ENCODE data around the gene SSUH2. TPM values are rescaled to one million over a fixed set of nuclear protein-coding genes. Genes with fewer than 3 reads are reported as not detected.
A peak's percentile ranks its signal among the peaks of the same experiment; 100 is the strongest.
"Not testable (repeated sequence)": the region's sequence is repeated elsewhere in the genome, so short reads cannot be mapped to it uniquely, and the experiment has no call there.

The SSUH2 gene
- total RNA-seq: 0.53 TPM

- intact Hi-C loops (cut with DNase I): no loop called here
- DNase-seq (ENCODE audit: low spot score) (no peak), ATAC-seq (no peak)
Measured at GRCh38 chr3:8644748-8645390, at the start of gene SSUH2. Gene SSUH2, minus strand, starts transcription at chr3:8644798. Its CDS starts 40 bp downstream, at chr3:8644758.

- intact Hi-C loops (cut with DNase I); DNase-seq (ENCODE audit: low spot score); ATAC-seq: not testable (repeated sequence)
Measured at GRCh38 chr3:8691295-8691694, 46.7 kb upstream of the SSUH2 start.

- intact Hi-C loops (cut with DNase I); ATAC-seq; DNase-seq (ENCODE audit: low spot score): not testable (repeated sequence)
Measured at GRCh38 chr3:8684992-8685391, 40.4 kb upstream of the SSUH2 start.

GRCh38 chr3:8682850-8683574 lies 38.4 kb upstream of the SSUH2 start:
- intact Hi-C loops (cut with DNase I): loop anchor here (2.0 kb wide), 1 partner anchor 14 kb away; no protein-coding TSS in a partner anchor
- DNase-seq (ENCODE audit: low spot score); ATAC-seq: not testable (repeated sequence)

GRCh38 chr3:8681881-8682538 lies 37.4 kb upstream of the SSUH2 start:
- DNase-seq (ENCODE audit: low spot score); ATAC-seq: not testable (repeated sequence)
- intact Hi-C loops (cut with DNase I): loop anchor here (2.0 kb wide), 1 partner anchor 13 kb away; no protein-coding TSS in a partner anchor

GRCh38 chr3:8681349-8681748 lies 36.8 kb upstream of the SSUH2 start:
- ATAC-seq: no peak
- no peak for DNase-seq (ENCODE audit: low spot score)
- intact Hi-C loops (cut with DNase I): no loop called here

GRCh38 chr3:8679817-8680553 lies 35.4 kb upstream of the SSUH2 start:
- intact Hi-C loops (cut with DNase I); ATAC-seq; DNase-seq (ENCODE audit: low spot score): not testable (repeated sequence)

- intact Hi-C loops (cut with DNase I): no loop called here
- ATAC-seq (no peak), DNase-seq (ENCODE audit: low spot score) (no peak)
Measured at GRCh38 chr3:8678751-8679150, 34.2 kb upstream of the SSUH2 start.

GRCh38 chr3:8677258-8677657 lies 32.7 kb upstream of the SSUH2 start:
- DNase-seq (ENCODE audit: low spot score); intact Hi-C loops (cut with DNase I); ATAC-seq: not testable (repeated sequence)

GRCh38 chr3:8675591-8675990 lies 31.0 kb upstream of the SSUH2 start:
- DNase-seq (ENCODE audit: low spot score); ATAC-seq; intact Hi-C loops (cut with DNase I): not testable (repeated sequence)

GRCh38 chr3:8673083-8673737 lies 28.6 kb upstream of the SSUH2 start:
- intact Hi-C loops (cut with DNase I): no loop called here
- DNase-seq (ENCODE audit: low spot score) (no peak), ATAC-seq (no peak)

- no peak for ATAC-seq
- intact Hi-C loops (cut with DNase I): loop anchor here (2.0 kb wide), 1 partner anchor 14 kb away; no protein-coding TSS in a partner anchor
- no peak for DNase-seq (ENCODE audit: low spot score)
Measured at GRCh38 chr3:8669019-8669418, 24.4 kb upstream of the SSUH2 start.

GRCh38 chr3:8668216-8668615 lies 23.6 kb upstream of the SSUH2 start:
- intact Hi-C loops (cut with DNase I): loop anchor here (2.0 kb wide), 1 partner anchor 15 kb away; no protein-coding TSS in a partner anchor
- ATAC-seq (no peak), DNase-seq (ENCODE audit: low spot score) (no peak)

- no peak for DNase-seq (ENCODE audit: low spot score)
- ATAC-seq: no peak
- intact Hi-C loops (cut with DNase I): loop anchor here (2.0 kb wide), 1 partner anchor 15 kb away; no protein-coding TSS in a partner anchor
Measured at GRCh38 chr3:8667463-8668091, 23.0 kb upstream of the SSUH2 start.

GRCh38 chr3:8665407-8665896 lies 20.9 kb upstream of the SSUH2 start:
- intact Hi-C loops (cut with DNase I): no loop called here
- no peak for DNase-seq (ENCODE audit: low spot score)
- ATAC-seq: no peak

- DNase-seq (ENCODE audit: low spot score) (peak; percentile 75), ATAC-seq (no peak)
- intact Hi-C loops (cut with DNase I): no loop called here
Measured at GRCh38 chr3:8663177-8664061, 18.8 kb upstream of the SSUH2 start.

GRCh38 chr3:8662594-8662993 lies 18.0 kb upstream of the SSUH2 start:
- intact Hi-C loops (cut with DNase I): no loop called here
- no peak for DNase-seq (ENCODE audit: low spot score)
- ATAC-seq: no peak

Data from sciatic nerve (tissue), 2 donors.